GM12891 (cell line): ENCODE data around the gene ARMH1.

Experiments
- POLR2A ChIP-seq: IDR thresholded peaks from 2 replicates; pipeline ENCODE4 v1.6.1; 2011; ENCODE audit warnings: low read depth, low read length, control low read depth
- POLR2AphosphoS5 ChIP-seq: IDR thresholded peaks from 2 replicates; pipeline ENCODE4 v1.6.1; 2011; ENCODE audit warnings: low read depth, low read length, control low read depth

DNA sequence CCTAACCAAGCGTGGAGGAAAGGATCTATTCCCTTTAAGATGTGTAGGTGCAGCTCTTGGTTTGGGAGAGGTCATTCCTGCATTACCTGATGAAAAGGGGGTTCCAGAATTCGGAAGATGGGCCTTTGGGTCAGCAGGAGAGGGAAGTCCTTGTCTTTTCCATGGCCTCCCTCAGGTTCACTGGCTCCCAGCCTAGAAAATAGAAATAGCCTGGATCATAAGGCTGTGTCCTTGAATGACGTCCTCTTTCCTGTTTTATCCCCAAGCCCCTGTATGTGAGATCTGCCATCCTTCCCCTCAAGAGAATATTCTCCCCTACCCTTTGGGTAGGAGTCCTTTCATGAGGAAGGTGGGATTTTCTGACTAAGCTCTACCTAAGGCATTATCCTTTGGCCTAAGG, 86.4 kb downstream of the ARMH1 start:
- TF ChIP-seq POLR2A: no peak
- TF ChIP-seq POLR2AphosphoS5: no peak
